ENCODE data around the gene AK8. TPM values are rescaled to one million over a fixed set of nuclear protein-coding genes. Genes with fewer than 3 reads are reported as not detected.
A peak's percentile ranks its signal among the peaks of the same experiment; 100 is the strongest.

Gene AK8
- total RNA-seq, 2 experiments from 2014 or later: 0.21 TPM; not detected in 1

DNA sequence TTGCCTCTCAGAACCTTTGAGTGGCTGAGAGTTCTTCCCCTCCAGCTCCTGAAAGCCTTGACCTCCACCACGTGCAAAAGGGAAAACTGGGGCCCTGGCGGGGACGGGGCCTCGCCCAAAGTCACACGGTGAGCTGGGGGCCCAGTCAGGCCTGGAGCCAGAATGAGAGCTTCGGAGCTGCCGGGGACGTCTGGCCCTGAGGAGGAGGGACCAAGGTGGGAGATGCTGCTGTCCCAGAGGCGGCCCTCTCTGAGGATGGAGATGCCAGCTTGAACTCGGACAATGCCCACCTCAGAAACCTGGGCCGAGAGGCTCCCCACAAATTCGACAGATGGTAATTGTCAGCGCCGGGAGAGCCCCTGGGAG, 643 bp downstream of the AK8 start:
- intact Hi-C loops (cut with DNase I, micrococcal nuclease): loop anchor here in 1 of 2 experiments (5.0 to 10.0 kb wide), 2 partner anchors 460 to 497 kb away; partner anchors contain the start of genes STKLD1, SURF4 and SURF6
- POLR2A ChIA-PET: no interaction called here

DNA sequence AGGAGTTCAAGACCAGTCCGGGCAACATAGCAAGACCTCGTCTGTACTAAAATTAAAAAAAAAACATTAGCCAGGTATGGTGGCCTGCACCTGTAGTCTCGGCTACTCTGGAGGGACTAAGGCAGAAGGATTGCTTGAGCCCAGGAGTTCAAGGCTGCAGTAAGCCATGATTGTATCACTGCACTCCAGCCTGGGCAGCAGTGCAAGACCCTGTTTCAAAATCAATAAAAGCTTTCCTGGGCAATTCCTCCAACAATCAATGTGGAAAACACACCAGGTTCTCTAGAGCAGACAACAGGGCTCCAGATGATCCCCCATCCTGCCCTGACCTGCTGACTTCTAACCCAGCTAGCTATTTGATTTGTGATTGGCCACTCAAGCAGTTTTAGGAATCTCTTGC, 1.2 kb downstream of the AK8 start:
- no peaks in the 10 kb centered on the region for H3K36me3 Mint-ChIP-seq (ENCODE audit: low read depth)
- H3K27ac Mint-ChIP-seq: no peak overlapping the region
- no peaks in the 10 kb centered on the region for H3K27me3 Mint-ChIP-seq
- no peak for DNase-seq
- H3K4me1 Mint-ChIP-seq: peaks cover 16% of the 10 kb centered on the region
- no peaks in the 10 kb centered on the region for H3K9me3 Mint-ChIP-seq (ENCODE audit: low read depth)
- intact Hi-C loops (cut with DNase I, micrococcal nuclease): loop anchor here in 1 of 2 experiments (5.0 to 10.0 kb wide), 2 partner anchors 460 to 498 kb away; partner anchors contain the start of genes STKLD1, SURF4 and SURF6
- H3K4me3 Mint-ChIP-seq: peak overlapping the region; percentile 73
- CTCF ChIA-PET: interaction anchor here (0.7 to 1.0 kb wide), 3 partner anchors 26 to 241 kb away, joined by 3 read pairs; no protein-coding TSS in a partner anchor
- POLR2A ChIA-PET: no interaction called here
- ATAC-seq: no peak

More for the DNA sequence above, 643 bp downstream of the AK8 start:
- no peaks in the 10 kb centered on the region for H3K27me3 Mint-ChIP-seq
- ATAC-seq: no peak
- DNase-seq: no peak
- no peaks in the 10 kb centered on the region for H3K9me3 Mint-ChIP-seq (ENCODE audit: low read depth)
- CTCF ChIA-PET: interaction anchor here (0.7 to 1.0 kb wide), 2 partner anchors 25 to 27 kb away, joined by 3 read pairs; no protein-coding TSS in a partner anchor
- H3K4me1 Mint-ChIP-seq: peaks cover 16% of the 10 kb centered on the region
- H3K4me3 Mint-ChIP-seq: peak overlapping the region; percentile 73
- no peak overlapping the region for H3K27ac Mint-ChIP-seq
- H3K36me3 Mint-ChIP-seq (ENCODE audit: low read depth): no peaks in the 10 kb centered on the region

DNA sequence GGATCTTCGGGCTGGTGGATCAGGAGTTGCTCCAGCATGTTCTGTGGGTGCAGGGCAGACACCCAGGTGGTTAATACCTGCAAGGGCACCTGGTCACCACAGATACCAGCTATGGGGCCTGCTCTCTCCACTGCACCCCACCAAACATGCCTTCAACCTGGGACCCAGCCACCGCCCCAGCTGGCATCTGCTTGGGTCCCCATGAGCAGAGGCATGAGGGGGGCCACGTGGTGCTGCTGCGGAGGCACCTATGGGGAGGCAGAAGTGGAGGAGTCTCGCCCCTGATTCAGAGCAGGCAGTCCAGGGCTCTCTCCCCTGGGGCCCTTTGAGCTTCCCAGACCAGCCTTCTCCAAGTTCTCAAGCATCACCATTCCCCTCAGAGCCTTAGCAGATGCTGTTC, 2.9 kb downstream of the AK8 start:
- Mint-ChIP-seq H3K36me3 (ENCODE audit: low read depth) (no peaks in the 10 kb centered on the region), H3K27me3 (no peaks in the 10 kb centered on the region), H3K4me3 (no peak overlapping the region), H3K9me3 (ENCODE audit: low read depth) (no peaks in the 10 kb centered on the region), H3K4me1 (peaks cover 16% of the 10 kb centered on the region), H3K27ac (no peak overlapping the region)
- ChIA-PET POLR2A (no interaction called here), CTCF (no interaction called here)
- ATAC-seq: no peak
- no peak for DNase-seq
- intact Hi-C loops (cut with DNase I, micrococcal nuclease): loop anchor here in 1 of 2 experiments (5.0 to 10.0 kb wide), 2 partner anchors 462 to 500 kb away; partner anchors contain the start of genes STKLD1, SURF4 and SURF6

DNA sequence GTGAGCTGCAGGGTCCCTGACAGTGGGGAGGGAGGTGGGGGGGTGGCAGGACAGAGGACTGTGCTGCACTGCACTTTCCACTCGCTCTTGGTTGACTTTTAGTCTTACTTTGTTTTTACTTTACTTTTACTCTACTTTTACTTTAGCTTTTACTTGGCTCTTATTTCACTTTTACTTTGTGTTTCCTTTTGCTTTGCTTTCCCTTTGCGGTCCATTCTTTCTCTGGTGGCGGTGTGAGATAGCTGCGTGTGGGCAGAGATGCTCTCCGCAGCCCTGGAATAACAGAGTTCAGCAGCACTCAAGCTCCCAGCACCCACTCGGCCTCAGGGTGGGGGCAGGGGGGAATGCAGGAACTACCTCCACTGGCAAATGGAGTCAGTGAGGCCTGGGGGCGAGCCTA, 4.7 kb downstream of the AK8 start:
- DNase-seq (peak; percentile 46), ATAC-seq (peak; percentile 69)
- Mint-ChIP-seq H3K27ac (peak overlapping the region; percentile 14), H3K27me3 (no peaks in the 10 kb centered on the region), H3K4me3 (no peak overlapping the region), H3K9me3 (ENCODE audit: low read depth) (no peaks in the 10 kb centered on the region), H3K4me1 (peaks cover 6% of the 10 kb centered on the region), H3K36me3 (ENCODE audit: low read depth) (no peaks in the 10 kb centered on the region)
- POLR2A ChIA-PET: no interaction called here
- intact Hi-C loops (cut with DNase I, micrococcal nuclease): loop anchor here in 1 of 2 experiments (10.0 kb wide), 1 partner anchor 501 kb away; the partner anchor contains the start of genes STKLD1 and SURF4
- CTCF ChIA-PET: interaction anchor here (2.8 kb wide), 1 partner anchor 28 kb away, joined by 12 read pairs; no protein-coding TSS in a partner anchor

DNA sequence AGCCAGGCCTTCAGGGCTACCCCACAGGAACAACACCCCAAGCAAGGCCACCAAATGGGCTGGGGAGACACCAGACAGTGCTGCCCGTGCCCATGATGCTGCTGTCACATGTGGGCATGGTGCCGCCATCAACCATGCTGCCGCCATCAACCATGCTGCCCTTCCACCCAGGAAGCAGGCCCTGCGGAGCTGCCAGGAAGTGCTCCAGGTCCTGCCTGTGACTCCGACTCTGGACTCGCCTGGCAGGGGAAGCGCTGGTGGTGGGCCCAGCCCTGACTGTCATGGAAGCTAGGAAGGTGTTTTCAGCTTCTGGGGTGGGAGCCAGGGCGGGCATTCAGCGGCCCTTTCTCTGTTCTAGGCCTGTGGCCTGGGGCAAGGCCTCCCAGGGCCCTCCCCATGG, 8.8 kb downstream of the AK8 start:
- intact Hi-C loops (cut with DNase I, micrococcal nuclease): no loop called here
- H3K4me3 Mint-ChIP-seq: no peak overlapping the region
- H3K27ac Mint-ChIP-seq: no peak overlapping the region
- peaks cover 6% of the 10 kb centered on the region for H3K4me1 Mint-ChIP-seq
- no peaks in the 10 kb centered on the region for H3K36me3 Mint-ChIP-seq (ENCODE audit: low read depth)
- POLR2A ChIA-PET: no interaction called here
- no peaks in the 10 kb centered on the region for H3K9me3 Mint-ChIP-seq (ENCODE audit: low read depth)
- CTCF ChIA-PET: no interaction called here
- ATAC-seq (no peak), DNase-seq (no peak)
- peaks cover 2% of the 10 kb centered on the region for H3K27me3 Mint-ChIP-seq

DNA sequence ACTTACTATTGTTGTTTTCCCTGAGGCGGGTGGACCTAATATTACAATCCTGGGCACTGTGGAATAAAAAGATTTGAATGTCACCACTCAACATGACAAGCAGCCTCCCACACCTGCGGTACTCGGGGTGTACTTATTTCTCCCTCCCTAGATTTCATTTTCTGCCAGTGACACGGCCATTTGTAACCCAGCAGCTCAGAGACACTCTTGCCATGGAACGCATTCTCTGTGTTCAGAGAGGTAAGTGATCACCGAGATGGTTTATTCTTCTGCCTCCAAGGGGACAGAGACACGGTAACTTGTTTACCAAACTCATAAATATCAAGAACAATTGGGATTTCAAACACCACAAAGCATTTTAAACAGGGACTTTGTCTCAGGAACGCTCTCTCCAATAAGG, 11.2 kb downstream of the AK8 start:
- Mint-ChIP-seq H3K36me3 (ENCODE audit: low read depth) (no peaks in the 10 kb centered on the region), H3K4me3 (no peak overlapping the region), H3K4me1 (peaks cover 3% of the 10 kb centered on the region), H3K9me3 (ENCODE audit: low read depth) (no peaks in the 10 kb centered on the region), H3K27me3 (peaks cover 2% of the 10 kb centered on the region), H3K27ac (no peak overlapping the region)
- intact Hi-C loops (cut with DNase I, micrococcal nuclease): no loop called here
- DNase-seq (no peak), ATAC-seq (no peak)
- ChIA-PET POLR2A (no interaction called here), CTCF (interaction anchor here (0.7 kb wide), 1 partner anchor 66 kb away, joined by 3 read pairs; no protein-coding TSS in a partner anchor)

DNA sequence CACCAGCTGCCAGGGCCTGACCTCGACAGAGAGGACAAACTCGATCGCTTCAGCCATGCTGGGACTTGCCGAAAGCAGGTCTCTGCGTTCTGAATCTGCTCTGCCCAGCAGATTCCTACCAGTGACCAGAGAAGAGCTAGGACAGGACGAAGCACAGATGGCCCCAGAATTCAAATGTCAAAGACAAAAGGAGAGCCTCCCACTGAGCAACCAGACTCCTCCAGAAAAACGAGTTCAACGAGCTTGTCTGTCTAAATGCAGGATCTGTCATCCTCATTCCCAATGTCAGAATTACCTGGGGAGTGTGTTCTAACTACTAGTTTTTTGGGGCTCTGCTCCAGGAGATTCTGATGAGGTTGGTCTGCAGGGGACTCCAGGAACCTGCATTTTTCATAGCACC, 13.4 kb downstream of the AK8 start:
- ChIA-PET CTCF (no interaction called here), POLR2A (no interaction called here)
- peaks cover 2% of the 10 kb centered on the region for H3K27me3 Mint-ChIP-seq
- peaks cover 3% of the 10 kb centered on the region for H3K4me1 Mint-ChIP-seq
- intact Hi-C loops (cut with DNase I, micrococcal nuclease): no loop called here
- H3K4me3 Mint-ChIP-seq: no peak overlapping the region
- no peaks in the 10 kb centered on the region for H3K9me3 Mint-ChIP-seq (ENCODE audit: low read depth)
- H3K36me3 Mint-ChIP-seq (ENCODE audit: low read depth): no peaks in the 10 kb centered on the region
- DNase-seq (no peak), ATAC-seq (no peak)
- H3K27ac Mint-ChIP-seq: no peak overlapping the region

DNA sequence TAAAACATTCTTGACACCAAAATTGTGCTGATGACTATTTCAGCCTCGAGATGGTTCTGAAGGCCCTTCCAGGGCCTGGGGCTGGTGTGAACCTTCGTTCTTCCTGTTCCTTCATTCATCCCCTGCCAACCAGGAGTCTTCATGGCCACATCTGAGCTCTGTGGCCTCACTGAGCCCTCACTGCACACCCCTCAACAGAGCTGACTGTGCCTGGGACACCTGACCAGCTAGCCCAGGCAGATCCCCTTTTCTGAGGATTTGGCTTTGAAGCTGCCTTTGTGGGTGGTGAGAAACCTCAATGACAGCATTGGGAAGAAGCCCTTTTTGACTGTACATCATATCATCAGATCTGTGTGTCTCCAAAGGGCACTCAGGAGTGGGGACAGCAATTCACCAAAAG, 13.8 kb downstream of the AK8 start:
- peaks cover 2% of the 10 kb centered on the region for H3K27me3 Mint-ChIP-seq
- CTCF ChIA-PET: no interaction called here
- DNase-seq: no peak
- intact Hi-C loops (cut with DNase I, micrococcal nuclease): no loop called here
- no peaks in the 10 kb centered on the region for H3K36me3 Mint-ChIP-seq (ENCODE audit: low read depth)
- H3K4me3 Mint-ChIP-seq: no peak overlapping the region
- POLR2A ChIA-PET: no interaction called here
- H3K27ac Mint-ChIP-seq: no peak overlapping the region
- ATAC-seq: peak; percentile 30
- peaks cover 3% of the 10 kb centered on the region for H3K4me1 Mint-ChIP-seq
- no peaks in the 10 kb centered on the region for H3K9me3 Mint-ChIP-seq (ENCODE audit: low read depth)

DNA sequence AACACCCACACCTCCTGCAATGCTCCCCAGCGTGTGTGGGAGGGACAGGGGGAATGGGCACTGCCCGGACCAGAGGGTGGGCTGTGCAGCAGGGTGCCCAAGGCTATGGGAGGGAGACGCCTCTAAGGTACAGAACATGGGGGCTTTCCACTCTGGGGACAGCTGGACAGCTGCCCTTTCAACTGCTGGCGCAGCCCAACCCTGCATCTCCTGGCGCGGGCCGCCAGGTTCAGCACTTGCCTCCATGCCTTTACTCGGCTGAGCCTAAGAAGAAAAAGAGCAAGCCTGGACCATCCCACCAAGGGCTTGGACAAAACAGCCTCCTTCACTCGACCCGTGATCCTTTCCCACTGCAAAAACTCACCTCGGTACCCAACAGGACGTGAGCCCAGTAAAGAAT, 15.0 kb downstream of the AK8 start:
- DNase-seq (no peak), ATAC-seq (no peak)
- intact Hi-C loops (cut with DNase I, micrococcal nuclease): no loop called here
- no peaks in the 10 kb centered on the region for H3K36me3 Mint-ChIP-seq (ENCODE audit: low read depth)
- no peak overlapping the region for H3K27ac Mint-ChIP-seq
- POLR2A ChIA-PET: no interaction called here
- CTCF ChIA-PET: no interaction called here
- H3K27me3 Mint-ChIP-seq: peaks cover 2% of the 10 kb centered on the region
- H3K4me3 Mint-ChIP-seq: no peak overlapping the region
- H3K4me1 Mint-ChIP-seq: peaks cover 3% of the 10 kb centered on the region
- no peaks in the 10 kb centered on the region for H3K9me3 Mint-ChIP-seq (ENCODE audit: low read depth)

DNA sequence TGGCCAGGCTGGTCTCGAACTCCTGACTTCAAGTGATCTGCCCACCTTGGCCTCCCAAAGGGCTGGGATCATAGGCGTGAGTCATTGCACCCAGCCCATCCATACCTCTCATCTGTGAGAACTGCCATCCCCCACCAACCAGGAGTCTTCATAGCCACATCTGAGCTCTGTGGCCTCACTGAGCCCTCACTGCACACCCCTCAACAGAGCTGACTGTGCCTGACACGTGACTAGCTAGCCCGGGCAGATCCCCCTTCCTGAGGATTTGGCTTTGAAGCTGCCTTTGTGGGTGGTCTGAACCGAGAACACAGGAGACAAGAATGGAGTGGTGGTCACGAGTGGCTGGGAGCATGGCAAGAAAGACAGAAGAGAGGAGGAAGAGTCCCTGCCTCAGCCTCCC, 15.6 kb downstream of the AK8 start:
- ChIA-PET POLR2A (interaction anchor here (0.6 kb wide), 1 partner anchor 64 kb away, joined by 6 read pairs; no protein-coding TSS in a partner anchor), CTCF (no interaction called here)
- intact Hi-C loops (cut with DNase I, micrococcal nuclease): no loop called here
- H3K9me3 Mint-ChIP-seq (ENCODE audit: low read depth): no peaks in the 10 kb centered on the region
- no peak for ATAC-seq
- H3K36me3 Mint-ChIP-seq (ENCODE audit: low read depth): no peaks in the 10 kb centered on the region
- no peak overlapping the region for H3K4me3 Mint-ChIP-seq
- no peak overlapping the region for H3K27ac Mint-ChIP-seq
- peaks cover 3% of the 10 kb centered on the region for H3K4me1 Mint-ChIP-seq
- H3K27me3 Mint-ChIP-seq: peaks cover 2% of the 10 kb centered on the region
- no peak for DNase-seq

DNA sequence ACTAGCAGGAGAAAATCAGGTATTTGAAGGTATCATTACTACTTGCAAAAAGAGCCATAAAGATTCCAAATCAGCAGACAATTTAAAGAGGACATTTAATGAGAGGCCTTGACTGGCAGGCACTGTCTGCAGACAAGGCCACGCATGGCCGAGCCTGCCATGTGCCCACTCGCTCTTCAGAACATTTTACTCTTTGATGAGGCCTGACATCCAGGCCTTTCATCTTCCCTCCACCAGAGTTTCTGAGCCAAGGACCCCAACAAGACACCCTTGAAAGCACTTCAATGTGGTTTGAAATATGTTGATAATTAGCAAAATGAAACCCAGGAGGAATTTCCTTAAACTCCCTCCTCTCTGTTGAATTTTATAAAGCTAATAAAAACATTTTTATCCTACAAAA, 16.4 kb downstream of the AK8 start:
- no peaks in the 10 kb centered on the region for H3K36me3 Mint-ChIP-seq (ENCODE audit: low read depth)
- no peak overlapping the region for H3K4me3 Mint-ChIP-seq
- no peaks in the 10 kb centered on the region for H3K9me3 Mint-ChIP-seq (ENCODE audit: low read depth)
- peaks cover 3% of the 10 kb centered on the region for H3K4me1 Mint-ChIP-seq
- intact Hi-C loops (cut with DNase I, micrococcal nuclease): no loop called here
- ChIA-PET CTCF (no interaction called here), POLR2A (no interaction called here)
- ATAC-seq (no peak), DNase-seq (no peak)
- H3K27me3 Mint-ChIP-seq: peaks cover 2% of the 10 kb centered on the region
- H3K27ac Mint-ChIP-seq: no peak overlapping the region

DNA sequence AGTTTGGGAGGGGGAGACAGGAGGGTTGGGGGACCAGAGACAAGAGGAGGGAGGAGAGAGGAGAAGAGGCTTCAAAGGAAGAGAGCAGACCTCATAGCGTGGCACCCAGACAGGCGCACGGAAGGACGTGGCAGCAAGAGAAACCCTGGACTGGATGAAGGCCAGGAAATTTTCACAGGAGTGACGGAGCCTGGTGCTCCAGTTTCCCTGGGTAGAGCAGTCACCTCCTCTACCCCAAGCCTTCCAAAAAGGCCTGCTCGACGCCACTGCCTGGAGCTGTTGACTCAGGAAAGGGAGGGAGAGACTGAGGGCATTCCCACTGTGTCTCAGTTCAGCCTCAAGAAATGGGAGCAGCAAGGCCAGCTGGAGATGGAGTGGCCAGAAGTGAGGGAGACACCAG, 19.3 kb downstream of the AK8 start:
- Mint-ChIP-seq H3K4me3 (no peak overlapping the region), H3K4me1 (peaks cover 3% of the 10 kb centered on the region), H3K27ac (no peak overlapping the region), H3K27me3 (no peaks in the 10 kb centered on the region), H3K36me3 (ENCODE audit: low read depth) (no peaks in the 10 kb centered on the region), H3K9me3 (ENCODE audit: low read depth) (no peaks in the 10 kb centered on the region)
- DNase-seq: no peak
- no peak for ATAC-seq
- ChIA-PET POLR2A (no interaction called here), CTCF (interaction anchor here (0.7 kb wide), 1 partner anchor 674 kb away, joined by 3 read pairs; no protein-coding TSS in a partner anchor)
- intact Hi-C loops (cut with DNase I, micrococcal nuclease): no loop called here
